ENCODE data around the gene RIC3. TPM values are rescaled to one million over a fixed set of nuclear protein-coding genes. Genes with fewer than 3 reads are reported as not detected.

The RIC3 gene
- total and polyA plus RNA-seq, 2 donors (not counting 3 experiments of a cell fraction or from before 2014, with no cell fraction given) = not detected

DNA sequence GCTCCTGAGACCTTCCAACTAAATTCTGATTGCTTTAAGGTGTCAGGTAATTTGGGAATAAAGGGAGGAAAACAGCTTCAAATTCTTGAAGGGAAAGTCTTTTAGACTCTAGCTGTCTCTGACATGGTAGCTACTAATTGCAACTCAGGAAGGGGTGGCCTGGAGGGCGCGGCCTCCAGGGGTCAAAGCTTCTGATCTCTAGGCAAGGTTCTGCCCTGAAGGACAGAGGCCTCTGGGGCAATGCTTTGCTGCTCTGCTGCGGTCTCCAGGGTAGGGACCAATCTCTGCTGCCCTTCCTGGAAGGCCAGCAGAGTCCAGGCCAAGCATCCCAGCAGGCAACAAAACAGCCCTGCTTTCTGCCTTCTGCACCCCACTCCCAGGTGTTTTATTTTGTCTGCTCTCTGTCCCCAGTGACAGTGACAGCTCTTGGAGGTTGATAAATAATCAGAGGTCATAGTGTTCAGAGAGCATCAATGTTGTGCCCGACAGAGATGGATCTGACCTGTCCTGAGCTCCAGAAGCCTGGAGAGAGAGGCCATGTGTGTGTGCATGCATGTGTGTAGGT lies 89.6 kb downstream of the RIC3 start:
- no peak for FAIRE-seq
- Histone ChIP-seq H3K27ac (ENCODE audit: insufficient read depth, low read depth, low read length) (no peak overlapping the region), H3K27me3 (ENCODE audit: control insufficient read depth in 2 of 2, insufficient read depth in 2 of 2, low read length in 2 of 2) (peaks cover 2 to 5% of the 10 kb centered on the region in 2 experiments), H3K4me2 (ENCODE audit: insufficient read depth, low read length) (no peak overlapping the region), H4K20me1 (replicated peaks; ENCODE audit: control insufficient read depth, extremely low read depth, insufficient read depth, low read length) (no peaks in the 10 kb centered on the region), H3K4me1 (ENCODE audit: control insufficient read depth, extremely low read depth, insufficient read depth, low read length) (peaks cover 6% of the 10 kb centered on the region), H2AFZ (ENCODE audit: low read depth, low read length) (no peak overlapping the region), H3K36me3 (ENCODE audit: control insufficient read depth in 2 of 2, extremely low read depth in 1 of 2, insufficient read depth in 2 of 2, low read length in 2 of 2) (no peaks in the 10 kb centered on the region), H3K9me1 (replicated peaks; ENCODE audit: control insufficient read depth, extremely low read depth, insufficient read depth, low read length) (no peaks in the 10 kb centered on the region), H3K9ac (replicated peaks; ENCODE audit: extremely low read depth, insufficient read depth, low read length) (no peak overlapping the region), H3K4me3 (replicated peaks in 1 of 3; ENCODE audit: insufficient read depth in 1 of 3, low read depth in 1 of 3, low read length in 3 of 3) (no peak overlapping the region), H3K9me3 (replicated peaks; ENCODE audit: control insufficient read depth, insufficient read depth, low read length) (no peaks in the 10 kb centered on the region), H3K79me2 (ENCODE audit: control insufficient read depth, insufficient read depth, low read length) (no peaks in the 10 kb centered on the region)
- no TSS peak for BruUV-seq (replicated peaks)
- TF ChIP-seq MAX (IDR thresholded peaks at IDR 0.05; ENCODE audit: insufficient read depth, insufficient read length) (no peak), FOS (IDR thresholded peaks at IDR 0.05; ENCODE audit: borderline replicate concordance, insufficient read depth, low read length) (no peak), MYC (IDR thresholded peaks at IDR 0.05; ENCODE audit: low read depth, low read length) (no peak), EZH2 (IDR thresholded peaks at IDR 0.05; ENCODE audit: borderline replicate concordance, low read depth, low read length, severe bottlenecking) (no peak), POLR2AphosphoS5 (IDR thresholded peaks at IDR 0.05; ENCODE audit: insufficient read depth, low read depth, low read length) (no peak), GATA2 (IDR thresholded peaks at IDR 0.05; ENCODE audit: insufficient read depth, insufficient read length, low read depth, low read length) (no peak), POLR2A (IDR thresholded peaks at IDR 0.05; ENCODE audit: low read depth, low read length) (no peak)
- TF ChIP-seq, protein P1, sequence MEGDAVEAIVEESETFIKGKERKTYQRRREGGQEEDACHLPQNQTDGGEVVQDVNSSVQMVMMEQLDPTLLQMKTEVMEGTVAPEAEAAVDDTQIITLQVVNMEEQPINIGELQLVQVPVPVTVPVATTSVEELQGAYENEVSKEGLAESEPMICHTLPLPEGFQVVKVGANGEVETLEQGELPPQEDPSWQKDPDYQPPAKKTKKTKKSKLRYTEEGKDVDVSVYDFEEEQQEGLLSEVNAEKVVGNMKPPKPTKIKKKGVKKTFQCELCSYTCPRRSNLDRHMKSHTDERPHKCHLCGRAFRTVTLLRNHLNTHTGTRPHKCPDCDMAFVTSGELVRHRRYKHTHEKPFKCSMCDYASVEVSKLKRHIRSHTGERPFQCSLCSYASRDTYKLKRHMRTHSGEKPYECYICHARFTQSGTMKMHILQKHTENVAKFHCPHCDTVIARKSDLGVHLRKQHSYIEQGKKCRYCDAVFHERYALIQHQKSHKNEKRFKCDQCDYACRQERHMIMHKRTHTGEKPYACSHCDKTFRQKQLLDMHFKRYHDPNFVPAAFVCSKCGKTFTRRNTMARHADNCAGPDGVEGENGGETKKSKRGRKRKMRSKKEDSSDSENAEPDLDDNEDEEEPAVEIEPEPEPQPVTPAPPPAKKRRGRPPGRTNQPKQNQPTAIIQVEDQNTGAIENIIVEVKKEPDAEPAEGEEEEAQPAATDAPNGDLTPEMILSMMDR (IDR thresholded peaks at IDR 0.05; ENCODE audit: extremely low read depth in 1 of 2, insufficient read depth in 1 of 2, low read depth in 1 of 2, low read length in 2 of 2) = no peak
- POLR2A ChIA-PET = no interaction called here
- no peak for DNase-seq (ENCODE audit: low read depth, low spot score)
- intact Hi-C loops (cut with micrococcal nuclease) = no loop called here
- dilution Hi-C loops (cut with MboI; ENCODE audit: extremely low pct_ligation_motif_present, low sequenced_read_pairs) = no loop called here
- CTCF ChIA-PET = interaction anchor here (1.3 to 4.1 kb wide), 4 partner anchors 13 to 73 kb away, joined by 4 to 40 read pairs (median 18); no protein-coding TSS in a partner anchor
